RWPE2 (cell line): ENCODE measurements around the gene STK32C.

Experiments
- ATAC-seq: fragments of 200-7000 bp; cut with Tn5 transposase; 3 replicates; pipeline ENCODE4 v1.9.1; 2021; ENCODE audit warnings: low read depth
- DNase-seq: peaks from one replicate; pipeline ENCODE4 v3.0.0-alpha.2; 2020; ENCODE audit warnings: low spot score
- H3K27ac ChIP-seq: fragments of 450-650 bp; 2 replicates; pipeline ENCODE4 v1.5.1; 2017; ENCODE audit warnings: mild to moderate bottlenecking; ENCODE audit not compliant: poor library complexity, severe bottlenecking
- H3K27me3 ChIP-seq: fragments of 250-450 bp; sonication (Bioruptor Pico); 2 replicates; pipeline ENCODE4 v1.5.1; 2021; ENCODE audit warnings: mild to moderate bottlenecking, moderate library complexity; ENCODE audit not compliant: insufficient read depth, poor library complexity, severe bottlenecking
- H3K36me3 ChIP-seq: fragments of 250-450 bp; sonication (Bioruptor Pico); 2 replicates; pipeline ENCODE4 v1.5.1; 2020; ENCODE audit warnings: low read depth, mild to moderate bottlenecking, moderate library complexity
- H3K4me1 ChIP-seq: fragments of 250-450 bp; sonication (Bioruptor Pico); 2 replicates; pipeline ENCODE4 v1.5.1; 2021; ENCODE audit warnings: mild to moderate bottlenecking, moderate library complexity; ENCODE audit not compliant: insufficient read depth, poor library complexity, severe bottlenecking
- H3K4me3 ChIP-seq: fragments of 250-450 bp; sonication (Bioruptor Pico); 2 replicates; pipeline ENCODE4 v1.5.1; 2021; ENCODE audit warnings: mild to moderate bottlenecking, moderate library complexity; ENCODE audit not compliant: severe bottlenecking
- H3K9me3 ChIP-seq: fragments of 250-450 bp; sonication (Bioruptor Pico); 2 replicates; pipeline ENCODE4 v1.5.1; 2021; ENCODE audit warnings: mild to moderate bottlenecking, moderate library complexity; ENCODE audit not compliant: severe bottlenecking
- CTCF ChIP-seq: fragments of 450-650 bp; IDR thresholded peaks from one replicate; pipeline ENCODE4 v1.5.1; 2017; ENCODE audit warnings: mild to moderate bottlenecking, moderate library complexity; ENCODE audit not compliant: poor library complexity, severe bottlenecking

STK32C gene

GRCh38 chr10:132307823-132308586, at the start of gene STK32C:
Gene STK32C, minus strand, starts transcription at chr10:132307950. Its CDS starts 117 bp downstream, at chr10:132307833.
- no peaks in the 10 kb centered on the region for H3K36me3 ChIP-seq
- no peak within 1 kb of the TSS for H3K27ac ChIP-seq
- no peaks in the 10 kb centered on the region for H3K9me3 ChIP-seq
- no peak for TF ChIP-seq CTCF
- DNase-seq (peak; percentile 87), ATAC-seq (peak; percentile 82)
- peak within 1 kb of the TSS; percentile 59 for H3K4me3 ChIP-seq
- H3K27me3 ChIP-seq, result peaks cover 15% of the 10 kb centered on the region
- H3K4me1 ChIP-seq, result no peaks in the 10 kb centered on the region

GRCh38 chr10:132356621-132357195, 49.0 kb upstream of the STK32C start:
- Histone ChIP-seq H3K9me3 (no peaks in the 10 kb centered on the region), H3K4me1 (no peaks in the 10 kb centered on the region), H3K27me3 (no peaks in the 10 kb centered on the region), H3K36me3 (no peaks in the 10 kb centered on the region), H3K4me3 (no peak overlapping the region), H3K27ac (no peak overlapping the region)
- no peak for DNase-seq
- no peak for ATAC-seq
- no peak for TF ChIP-seq CTCF

- H3K27ac ChIP-seq, result no peak overlapping the region
- H3K9me3 ChIP-seq, result no peaks in the 10 kb centered on the region
- ATAC-seq (no peak), DNase-seq (no peak)
- no peaks in the 10 kb centered on the region for H3K36me3 ChIP-seq
- no peak overlapping the region for H3K4me3 ChIP-seq
- no peaks in the 10 kb centered on the region for H3K4me1 ChIP-seq
- H3K27me3 ChIP-seq, result no peaks in the 10 kb centered on the region
- no peak for TF ChIP-seq CTCF
Measured at GRCh38 chr10:132355754-132356153, 48.0 kb upstream of the STK32C start.

- no peak overlapping the region for H3K27ac ChIP-seq
- no peaks in the 10 kb centered on the region for H3K36me3 ChIP-seq
- TF ChIP-seq CTCF, result no peak
- H3K27me3 ChIP-seq, result no peaks in the 10 kb centered on the region
- DNase-seq (no peak), ATAC-seq (no peak)
- H3K4me1 ChIP-seq, result no peaks in the 10 kb centered on the region
- no peak overlapping the region for H3K4me3 ChIP-seq
- no peaks in the 10 kb centered on the region for H3K9me3 ChIP-seq
Measured at GRCh38 chr10:132355297-132355696, 47.5 kb upstream of the STK32C start.
